Measurements from ENCODE around the gene ARHGAP6.

GRCh38 chrX:11111037-11111851 is 554.5 kb downstream of the ARHGAP6 start, which contains the start of gene HCCS:
- TF ChIP-seq CTCF (IDR thresholded peaks at IDR 0.05) (no peak), POLR2A (IDR thresholded peaks at IDR 0.05) (peak in 1 of 2 donors; percentile 75)

Data from thyroid gland (tissue), 4 donors.